DOHH2 (cell line): Measurements from ENCODE around the gene FBXO34.

Experiments
- EZH2phosphoT487 ChIP-seq: fragments of 200-600 bp; sonication (generic); IDR thresholded peaks from 2 replicates; pipeline ENCODE4 v1.6.1; 2017; ENCODE audit warnings: borderline replicate concordance, mild to moderate bottlenecking, antibody characterized with exemption, low read length, moderate library complexity, mixed read lengths
- TF ChIP-seq, protein P1 (sequence below): fragments of 200-600 bp; sonication (generic); IDR thresholded peaks from one replicate; pipeline ENCODE4 v1.5.1; 2014; ENCODE audit warnings: antibody characterized with exemption, mild to moderate bottlenecking, low read depth, low read length; ENCODE audit not compliant: poor library complexity, severe bottlenecking

DNA sequence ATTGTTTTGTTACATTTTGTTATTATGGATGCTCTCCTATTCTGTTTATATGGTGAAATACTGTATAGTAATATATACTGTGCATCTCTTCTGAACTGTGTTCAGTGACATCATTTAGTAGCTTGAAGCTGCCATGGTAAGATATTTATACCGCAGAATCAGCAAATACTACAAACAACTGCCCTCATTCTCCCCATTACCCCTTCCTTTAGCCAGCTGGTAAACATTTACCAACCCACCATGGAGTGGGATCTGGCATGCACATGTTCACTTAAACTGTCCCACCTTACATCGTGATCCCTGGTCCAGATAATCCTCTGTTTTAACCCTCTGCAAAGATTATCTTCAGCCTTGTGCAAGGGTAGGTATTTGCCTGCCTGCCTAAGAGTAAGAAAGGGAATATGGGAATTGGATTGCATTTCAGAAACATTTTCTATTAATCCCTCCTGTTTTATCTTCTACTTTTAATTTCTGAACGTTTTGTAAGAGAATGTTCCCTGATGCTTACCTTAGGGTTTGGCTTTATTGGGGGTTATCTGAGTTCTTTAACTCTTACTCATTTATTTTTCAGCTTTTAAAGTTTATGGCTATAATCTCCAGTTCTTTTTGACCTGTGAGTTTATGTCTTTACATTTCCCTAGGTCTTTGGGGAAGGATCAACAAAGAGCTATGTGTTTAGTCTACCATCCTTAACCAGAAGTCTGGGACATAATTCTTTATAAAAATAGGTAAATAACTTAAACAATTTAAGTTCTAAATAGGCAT is 46.5 kb downstream of the FBXO34 start:
- TF ChIP-seq, protein P1, sequence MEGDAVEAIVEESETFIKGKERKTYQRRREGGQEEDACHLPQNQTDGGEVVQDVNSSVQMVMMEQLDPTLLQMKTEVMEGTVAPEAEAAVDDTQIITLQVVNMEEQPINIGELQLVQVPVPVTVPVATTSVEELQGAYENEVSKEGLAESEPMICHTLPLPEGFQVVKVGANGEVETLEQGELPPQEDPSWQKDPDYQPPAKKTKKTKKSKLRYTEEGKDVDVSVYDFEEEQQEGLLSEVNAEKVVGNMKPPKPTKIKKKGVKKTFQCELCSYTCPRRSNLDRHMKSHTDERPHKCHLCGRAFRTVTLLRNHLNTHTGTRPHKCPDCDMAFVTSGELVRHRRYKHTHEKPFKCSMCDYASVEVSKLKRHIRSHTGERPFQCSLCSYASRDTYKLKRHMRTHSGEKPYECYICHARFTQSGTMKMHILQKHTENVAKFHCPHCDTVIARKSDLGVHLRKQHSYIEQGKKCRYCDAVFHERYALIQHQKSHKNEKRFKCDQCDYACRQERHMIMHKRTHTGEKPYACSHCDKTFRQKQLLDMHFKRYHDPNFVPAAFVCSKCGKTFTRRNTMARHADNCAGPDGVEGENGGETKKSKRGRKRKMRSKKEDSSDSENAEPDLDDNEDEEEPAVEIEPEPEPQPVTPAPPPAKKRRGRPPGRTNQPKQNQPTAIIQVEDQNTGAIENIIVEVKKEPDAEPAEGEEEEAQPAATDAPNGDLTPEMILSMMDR = no peak
- no peak for TF ChIP-seq EZH2phosphoT487
